Loucy (cell line): ENCODE results near the gene FAM107B.

Source experiments
- EZH2phosphoT487 ChIP-seq: fragments of 200-600 bp; IDR thresholded peaks from 2 replicates; pipeline ENCODE4 v1.6.1; 2018; ENCODE audit warnings: antibody characterized with exemption, mild to moderate bottlenecking, moderate library complexity, borderline replicate concordance
- TF ChIP-seq, protein P1 (sequence below): fragments of 200-600 bp; sonication (generic); conservative IDR thresholded peaks from 2 replicates; pipeline ENCODE4 v1.5.1; 2014; ENCODE audit warnings: mild to moderate bottlenecking, antibody characterized with exemption, low read length

DNA sequence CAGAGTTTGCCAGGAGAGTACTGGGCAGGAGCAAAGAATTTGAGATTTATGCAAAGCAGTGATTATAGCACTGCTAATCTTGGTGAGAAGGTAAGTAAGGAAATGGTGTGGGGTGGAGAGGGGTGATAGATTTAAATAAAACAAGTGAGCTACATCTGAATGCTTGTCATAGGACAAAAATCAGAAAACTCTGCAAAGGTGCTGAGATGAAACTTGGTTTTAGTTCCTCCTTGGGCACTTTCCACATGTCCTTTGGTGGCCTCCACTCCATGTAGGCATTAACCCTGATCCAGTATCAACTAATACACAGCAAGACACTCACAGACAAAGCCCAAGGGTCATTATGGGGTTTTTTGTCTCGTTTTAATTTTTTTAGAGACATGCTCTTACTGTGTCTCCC is 25.7 kb upstream of the FAM107B start:
- TF ChIP-seq, protein P1, sequence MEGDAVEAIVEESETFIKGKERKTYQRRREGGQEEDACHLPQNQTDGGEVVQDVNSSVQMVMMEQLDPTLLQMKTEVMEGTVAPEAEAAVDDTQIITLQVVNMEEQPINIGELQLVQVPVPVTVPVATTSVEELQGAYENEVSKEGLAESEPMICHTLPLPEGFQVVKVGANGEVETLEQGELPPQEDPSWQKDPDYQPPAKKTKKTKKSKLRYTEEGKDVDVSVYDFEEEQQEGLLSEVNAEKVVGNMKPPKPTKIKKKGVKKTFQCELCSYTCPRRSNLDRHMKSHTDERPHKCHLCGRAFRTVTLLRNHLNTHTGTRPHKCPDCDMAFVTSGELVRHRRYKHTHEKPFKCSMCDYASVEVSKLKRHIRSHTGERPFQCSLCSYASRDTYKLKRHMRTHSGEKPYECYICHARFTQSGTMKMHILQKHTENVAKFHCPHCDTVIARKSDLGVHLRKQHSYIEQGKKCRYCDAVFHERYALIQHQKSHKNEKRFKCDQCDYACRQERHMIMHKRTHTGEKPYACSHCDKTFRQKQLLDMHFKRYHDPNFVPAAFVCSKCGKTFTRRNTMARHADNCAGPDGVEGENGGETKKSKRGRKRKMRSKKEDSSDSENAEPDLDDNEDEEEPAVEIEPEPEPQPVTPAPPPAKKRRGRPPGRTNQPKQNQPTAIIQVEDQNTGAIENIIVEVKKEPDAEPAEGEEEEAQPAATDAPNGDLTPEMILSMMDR, result no peak
- no peak for TF ChIP-seq EZH2phosphoT487
